Medulla oblongata (tissue), 1 donor: ENCODE data around the gene RNF182.
"Not testable (repeated sequence)": the region's sequence is repeated elsewhere in the genome, so short reads cannot be mapped to it uniquely, and the experiment has no call there.

Experiments
- DNase-seq: peaks from one replicate; pipeline ENCODE4 v3.0.0-alpha.2; 2015; ENCODE audit errors: extremely low spot score

The RNF182 gene

GRCh38 chr6:13917141-13917540 lies 7.6 kb upstream of the RNF182 start:
- DNase-seq: peak; percentile 37

GRCh38 chr6:13918686-13919250 lies 6.0 kb upstream of the RNF182 start:
- no peak for DNase-seq

GRCh38 chr6:13919861-13920260 lies 4.9 kb upstream of the RNF182 start:
- no peak for DNase-seq

GRCh38 chr6:13920552-13920951 lies 4.2 kb upstream of the RNF182 start:
- DNase-seq: no peak

GRCh38 chr6:13922750-13923149 lies 2.0 kb upstream of the RNF182 start:
- no peak for DNase-seq

DNA sequence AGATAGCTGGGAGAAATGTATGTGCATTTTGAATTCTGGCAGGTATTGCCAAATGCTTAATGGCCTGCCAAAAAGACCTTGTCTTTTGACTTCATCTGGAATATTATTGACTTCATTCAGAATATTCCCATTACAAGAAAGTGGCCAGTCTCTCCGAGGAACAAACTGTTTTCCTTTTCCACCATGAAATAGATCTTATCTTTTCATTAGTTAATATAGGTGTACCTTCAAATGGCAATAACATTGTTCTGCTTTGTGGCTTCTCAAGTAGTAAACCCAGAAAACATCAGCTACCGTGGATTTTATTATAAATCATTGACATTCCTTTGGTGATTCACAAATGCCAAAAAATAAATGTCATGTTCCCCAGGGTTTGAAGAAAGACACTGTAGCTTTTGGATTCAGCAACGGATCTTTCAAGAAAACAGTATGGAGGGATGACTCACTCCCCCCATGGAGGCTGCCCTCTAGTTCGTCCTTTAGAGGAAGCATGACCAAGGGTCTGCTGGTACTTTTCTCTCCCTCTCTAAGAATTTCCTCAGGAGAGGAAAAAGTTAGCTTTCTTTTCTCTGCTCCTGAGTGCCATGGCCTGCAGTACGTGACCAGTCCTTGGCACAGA lies 1.1 kb upstream of the RNF182 start:
- DNase-seq: peak; percentile 25

- peak; percentile 34 for DNase-seq
Observed at GRCh38 chr6:13924146-13924948, 405 bp upstream of the RNF182 start.

- no peak for DNase-seq
Observed at GRCh38 chr6:13926378-13926777, 1.6 kb downstream of the RNF182 start.

DNA sequence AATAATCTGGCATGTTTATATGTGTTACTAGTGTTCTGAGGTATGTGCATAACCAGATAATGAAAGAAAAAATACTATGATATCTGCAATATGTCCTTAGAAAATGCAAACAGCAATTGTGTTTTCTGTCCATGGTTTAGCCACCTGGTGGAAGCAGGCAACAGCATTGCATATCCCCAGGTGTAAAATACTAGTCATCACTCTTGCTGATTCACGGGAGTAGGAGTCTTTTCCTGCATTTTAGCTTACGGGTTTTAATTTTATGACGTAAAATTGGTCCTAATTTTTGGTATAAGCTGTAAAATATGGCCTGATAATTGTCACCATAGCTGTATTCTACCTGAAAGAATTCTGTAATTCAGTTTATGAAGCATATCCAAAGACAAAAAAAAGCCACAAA lies 2.5 kb downstream of the RNF182 start:
- no peak for DNase-seq

GRCh38 chr6:13929196-13929595 lies 4.4 kb downstream of the RNF182 start:
- DNase-seq: no peak

DNA sequence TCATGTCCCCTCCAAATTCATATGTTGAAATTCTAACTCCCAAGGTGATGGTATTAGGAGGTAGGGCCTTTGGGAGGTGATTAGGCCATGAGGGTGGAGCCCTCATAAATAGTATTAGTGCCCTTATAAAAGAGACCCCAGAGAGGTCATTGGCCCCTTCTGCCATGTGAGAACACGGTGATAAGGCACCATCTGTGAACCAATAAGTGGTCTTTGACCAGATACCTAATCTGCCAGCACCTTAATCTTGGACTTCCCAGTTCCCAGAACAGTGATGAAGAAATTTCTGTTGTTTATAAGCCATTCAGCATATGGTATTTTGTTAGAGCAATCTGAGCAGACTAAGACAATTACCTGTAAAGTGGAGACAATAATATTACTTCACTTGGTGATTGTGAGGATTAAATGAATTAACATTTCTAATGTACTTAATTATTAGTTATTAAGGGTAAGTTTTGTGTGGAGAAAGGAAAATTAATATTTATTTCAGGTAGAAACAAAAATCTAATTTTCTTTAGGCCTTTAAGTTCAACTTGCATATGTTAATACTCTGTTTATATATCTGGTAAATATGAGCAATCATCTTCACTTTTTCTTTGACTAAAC lies 7.1 kb downstream of the RNF182 start:
- no peak for DNase-seq

DNA sequence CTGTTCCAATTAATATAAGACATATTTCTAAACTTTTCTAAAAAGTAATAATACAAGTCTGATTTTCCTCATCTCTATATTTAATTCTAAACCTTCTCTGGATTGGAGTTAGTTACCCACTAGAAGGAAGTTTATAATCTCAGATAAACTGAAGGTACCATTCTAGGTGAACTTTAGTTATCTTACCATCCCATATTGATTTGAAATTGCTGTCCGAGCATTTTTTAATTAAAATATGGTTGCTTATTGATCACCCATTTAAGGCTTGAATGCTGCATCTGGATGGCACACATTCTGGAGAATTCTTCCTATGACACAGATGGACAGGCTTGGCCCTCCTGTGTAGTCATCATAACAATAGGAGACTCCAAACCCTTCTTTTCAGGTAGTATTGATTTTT lies 8.0 kb downstream of the RNF182 start:
- no peak for DNase-seq

DNA sequence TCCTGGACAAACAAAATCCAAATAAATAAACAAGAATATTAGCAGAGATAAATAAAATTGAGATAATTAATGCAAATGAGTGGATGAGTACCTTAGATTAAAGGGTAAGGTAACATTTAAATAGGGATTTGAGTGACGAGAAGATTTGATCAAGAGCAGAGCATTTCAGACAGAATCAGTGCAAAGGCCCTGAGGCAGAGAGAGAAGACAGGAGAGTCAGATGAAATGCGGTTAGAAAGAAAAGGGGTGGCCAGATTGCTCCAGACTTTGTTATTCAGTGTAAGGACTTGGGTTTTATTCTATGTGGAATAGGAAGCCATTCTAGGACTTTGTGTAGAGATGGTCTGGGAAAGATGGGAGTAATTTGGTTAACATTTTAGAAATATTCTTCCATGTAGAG lies 10.0 kb downstream of the RNF182 start:
- DNase-seq: no peak

GRCh38 chr6:13935190-13935880 lies 10.6 kb downstream of the RNF182 start:
- DNase-seq: no peak

GRCh38 chr6:13935881-13936261 lies 11.1 kb downstream of the RNF182 start:
- DNase-seq: not testable (repeated sequence)

- no peak for DNase-seq
Observed at GRCh38 chr6:13941902-13942301, 17.1 kb downstream of the RNF182 start.

DNA sequence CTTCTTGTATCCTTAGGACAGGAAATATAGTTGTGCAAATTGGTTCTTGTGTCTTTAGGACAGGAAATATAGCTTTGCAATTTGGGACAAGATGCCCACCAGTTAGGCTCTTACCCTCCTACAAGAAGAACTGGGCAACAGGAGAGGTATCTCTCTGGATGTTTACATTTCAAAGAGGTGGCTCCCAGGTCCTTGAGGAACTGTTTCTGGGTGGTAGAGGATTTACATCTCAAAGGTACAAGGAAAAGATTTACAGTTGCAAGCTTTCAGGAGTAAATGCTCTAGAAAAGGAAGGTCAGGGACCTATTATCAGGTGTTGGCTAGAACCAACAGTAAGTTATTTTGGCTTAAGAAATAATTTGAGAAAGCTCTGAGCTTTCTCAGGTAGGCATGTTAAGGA lies 19.2 kb downstream of the RNF182 start:
- DNase-seq: no peak

DNA sequence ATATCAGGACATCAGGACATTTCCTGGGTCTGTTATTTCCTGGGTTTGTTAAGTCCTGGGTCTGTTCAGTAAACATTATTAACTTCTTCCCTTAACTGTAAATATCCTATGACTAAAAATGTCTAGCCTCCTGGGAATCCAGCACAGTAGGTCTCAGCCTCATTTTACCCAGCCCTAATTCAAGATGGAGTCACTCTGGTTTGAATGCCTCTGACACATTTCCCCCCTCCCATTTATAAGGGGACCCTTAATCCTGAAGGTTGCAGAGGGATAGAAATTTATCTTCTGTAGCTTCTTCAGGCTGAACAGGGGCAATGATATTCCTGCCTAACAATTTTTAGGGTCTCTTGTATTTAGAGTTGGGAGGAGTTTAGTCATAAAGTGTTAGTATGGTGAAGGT lies 21.8 kb downstream of the RNF182 start:
- no peak for DNase-seq

GRCh38 chr6:13947611-13948178 lies 22.9 kb downstream of the RNF182 start:
- no peak for DNase-seq

- DNase-seq: no peak
Observed at GRCh38 chr6:13952101-13952500, 27.3 kb downstream of the RNF182 start.

- DNase-seq: no peak
Observed at GRCh38 chr6:13953061-13953705, 28.4 kb downstream of the RNF182 start.
